ENCODE data around the gene ADAM8.
"Not testable (repeated sequence)": the region's sequence is repeated elsewhere in the genome, so short reads cannot be mapped to it uniquely, and the experiment has no call there.

ADAM8 gene

GRCh38 chr10:133249094-133249780, 27.4 kb downstream of the ADAM8 start:
- DNase-seq (ENCODE audit: low spot score) = no peak

DNA sequence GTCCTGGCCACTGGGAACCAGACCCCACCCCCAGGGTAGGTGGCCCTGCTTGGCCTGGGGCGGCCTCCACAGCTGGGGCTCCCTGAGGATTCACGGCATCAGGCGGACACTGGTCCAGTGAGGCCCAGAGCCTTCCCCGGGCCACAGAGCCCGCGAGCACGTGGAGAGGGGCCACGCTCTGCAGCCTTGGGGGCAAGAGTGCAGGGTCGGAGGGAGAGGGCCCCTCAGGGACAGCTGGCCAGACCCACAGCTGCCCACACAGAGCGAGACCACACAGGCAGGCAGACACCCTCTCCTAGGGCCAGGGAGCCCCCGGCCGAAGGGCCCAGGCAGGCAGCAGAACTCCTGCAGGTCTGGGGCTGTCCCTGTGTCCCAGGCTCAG, 28.3 kb downstream of the ADAM8 start:
- DNase-seq (ENCODE audit: low spot score) = no peak

DNA sequence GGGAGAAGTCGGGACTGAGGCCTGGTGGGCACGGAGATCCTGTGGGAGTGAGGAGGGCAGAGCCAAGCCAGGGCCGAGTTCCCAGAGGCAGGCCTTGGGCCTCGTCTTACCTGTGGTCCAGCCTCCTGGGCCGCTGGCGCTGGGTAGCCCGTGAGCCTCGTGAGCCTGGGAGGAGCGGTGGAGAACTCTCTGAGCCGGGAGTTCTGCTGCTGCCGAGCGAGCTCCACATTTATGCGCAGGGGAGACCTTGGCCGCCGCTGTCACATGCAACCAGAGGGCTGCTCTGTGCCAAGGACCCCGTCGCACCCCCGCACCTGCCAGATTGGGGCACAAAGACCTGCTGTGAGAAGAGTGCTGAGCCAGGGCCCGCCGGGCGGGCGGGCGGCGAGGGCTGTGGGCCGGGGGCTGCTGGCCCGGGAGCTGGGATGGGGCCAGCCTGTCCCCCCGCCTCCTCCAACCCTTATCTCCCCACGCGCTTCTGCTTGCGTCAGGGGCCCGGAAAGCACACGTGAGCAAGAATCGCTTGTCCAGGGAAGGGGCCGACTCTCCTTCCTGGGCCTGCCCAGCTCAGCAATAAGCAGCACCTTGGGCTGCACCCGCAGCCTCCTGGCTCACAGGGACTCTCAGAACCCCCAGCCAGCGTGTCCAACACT, 28.9 kb downstream of the ADAM8 start:
- DNase-seq (ENCODE audit: low spot score) = no peak

DNA sequence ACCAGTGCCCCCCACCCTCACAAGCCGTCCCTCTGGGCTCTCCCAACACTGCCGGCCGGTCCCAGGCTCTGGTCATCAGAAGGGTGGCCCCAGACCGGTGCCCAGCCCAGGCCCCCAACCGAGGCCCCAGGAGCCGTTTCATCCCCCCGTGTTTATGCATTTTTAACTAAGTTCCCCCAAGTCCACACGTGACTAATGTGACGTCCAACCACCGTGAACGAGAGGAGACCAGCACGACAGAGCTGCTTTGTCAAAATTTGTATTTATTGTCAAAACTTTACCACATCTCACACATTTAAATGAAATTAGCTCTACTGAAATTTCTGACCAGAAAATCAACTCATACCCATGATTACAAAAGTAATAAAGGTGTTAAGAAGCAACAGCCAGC, 30.4 kb downstream of the ADAM8 start:
- no peak for DNase-seq (ENCODE audit: low spot score)

GRCh38 chr10:133245439-133246235, 31.0 kb downstream of the ADAM8 start:
- no peak for DNase-seq (ENCODE audit: low spot score)

DNA sequence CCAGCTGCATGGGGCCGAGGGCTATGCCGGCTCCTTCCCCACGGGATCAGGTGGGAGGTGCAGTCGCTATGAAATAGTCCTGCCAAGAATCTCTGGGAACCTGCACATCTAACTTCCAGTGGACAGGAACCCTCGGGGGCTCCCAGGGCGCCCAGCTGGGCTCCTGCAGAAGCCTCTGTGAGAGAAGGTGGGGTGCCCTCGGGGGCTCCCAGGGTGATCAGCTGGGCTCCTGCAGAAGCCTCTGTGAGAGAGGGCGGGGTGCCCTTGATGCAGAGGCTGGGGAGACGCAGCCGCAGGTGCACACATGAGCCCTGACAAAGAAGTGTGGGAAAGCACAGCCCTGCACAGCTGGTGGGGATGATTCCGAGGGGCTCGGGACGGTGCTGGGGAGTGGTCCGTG, 33.1 kb downstream of the ADAM8 start:
- DNase-seq (ENCODE audit: low spot score) = no peak

GRCh38 chr10:133242611-133243356, 33.9 kb downstream of the ADAM8 start:
- DNase-seq (ENCODE audit: low spot score) = no peak

DNA sequence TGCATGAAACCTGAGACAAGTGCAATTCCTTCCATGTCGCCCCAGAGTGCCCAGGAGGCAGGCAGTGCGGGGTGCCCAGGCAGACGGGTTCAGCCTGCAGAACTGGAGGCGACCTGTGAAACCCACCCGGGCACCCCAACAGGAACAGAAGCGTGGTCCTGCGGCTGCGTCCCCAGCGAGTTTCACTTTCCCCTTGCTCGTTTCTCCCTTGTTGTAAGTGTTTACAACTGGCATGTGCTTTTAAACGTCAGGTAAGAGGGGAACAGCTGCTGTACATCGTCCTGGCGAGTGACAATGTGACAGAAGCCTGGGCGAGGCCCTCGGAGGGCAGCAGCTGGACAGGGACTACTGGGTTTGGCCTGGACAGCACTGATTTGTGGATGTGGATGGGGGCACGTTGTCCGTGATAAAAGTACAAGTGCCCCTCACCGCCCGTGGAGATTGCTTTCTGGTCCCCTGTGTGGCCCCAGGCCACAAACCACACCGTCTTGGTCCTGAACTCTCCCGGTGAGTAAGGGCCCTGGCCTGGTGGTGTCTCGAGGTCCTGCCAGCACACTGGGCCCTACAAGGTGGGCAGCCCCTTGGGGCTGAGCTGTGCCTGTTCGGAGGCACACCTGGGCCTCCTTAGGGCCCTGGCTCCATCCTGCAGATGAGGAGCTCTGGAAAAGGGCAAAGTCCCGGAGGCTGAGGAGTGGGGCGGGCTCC, 35.0 kb downstream of the ADAM8 start:
- DNase-seq (ENCODE audit: low spot score) = no peak

- no peak for DNase-seq (ENCODE audit: low spot score)
Measured at GRCh38 chr10:133239990-133240389, 36.7 kb downstream of the ADAM8 start.

DNA sequence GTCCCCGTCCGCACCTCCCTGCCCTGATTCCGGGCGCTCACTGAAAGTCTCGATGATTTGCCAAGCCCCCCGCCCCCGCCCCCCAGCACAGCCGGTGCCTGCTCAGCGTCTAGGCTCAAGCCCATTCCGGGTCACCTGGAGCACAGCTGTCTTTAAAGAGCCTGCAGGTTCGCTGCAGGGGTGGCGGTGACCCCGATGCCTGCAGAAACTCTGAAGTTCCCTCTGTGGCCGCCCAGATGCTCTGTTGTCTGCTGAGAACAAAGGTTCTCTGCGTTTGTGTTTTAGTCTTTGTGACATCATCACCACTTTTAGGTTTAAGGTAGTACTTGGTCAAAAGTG, 38.2 kb downstream of the ADAM8 start:
- DNase-seq (ENCODE audit: low spot score) = no peak

GRCh38 chr10:133237588-133238465, 38.8 kb downstream of the ADAM8 start, which contains the start of gene VENTX:
VENTX (plus strand) TSS chr10:133237855; CDS start chr10:133237915, 60 bp downstream.
- no peak for DNase-seq (ENCODE audit: low spot score)

DNA sequence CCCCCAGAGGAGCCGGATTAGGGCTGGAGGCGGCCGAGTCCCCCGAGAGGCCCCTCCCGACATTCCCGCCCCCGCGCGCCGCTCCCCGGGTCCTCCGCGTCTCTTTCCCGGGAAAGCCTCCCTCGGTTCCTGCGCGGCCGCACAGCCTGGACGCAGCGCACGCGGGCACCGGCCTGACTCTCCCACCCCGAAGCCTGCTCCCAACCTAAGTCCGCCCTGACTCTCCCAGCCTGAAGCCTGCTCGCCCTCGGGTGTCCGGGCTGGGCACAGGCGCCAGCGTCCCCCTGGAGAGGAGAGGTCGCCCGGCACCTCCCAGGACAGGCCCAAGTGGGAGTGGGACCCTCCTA, 39.5 kb downstream of the ADAM8 start:
- DNase-seq (ENCODE audit: low spot score) = no peak

DNA sequence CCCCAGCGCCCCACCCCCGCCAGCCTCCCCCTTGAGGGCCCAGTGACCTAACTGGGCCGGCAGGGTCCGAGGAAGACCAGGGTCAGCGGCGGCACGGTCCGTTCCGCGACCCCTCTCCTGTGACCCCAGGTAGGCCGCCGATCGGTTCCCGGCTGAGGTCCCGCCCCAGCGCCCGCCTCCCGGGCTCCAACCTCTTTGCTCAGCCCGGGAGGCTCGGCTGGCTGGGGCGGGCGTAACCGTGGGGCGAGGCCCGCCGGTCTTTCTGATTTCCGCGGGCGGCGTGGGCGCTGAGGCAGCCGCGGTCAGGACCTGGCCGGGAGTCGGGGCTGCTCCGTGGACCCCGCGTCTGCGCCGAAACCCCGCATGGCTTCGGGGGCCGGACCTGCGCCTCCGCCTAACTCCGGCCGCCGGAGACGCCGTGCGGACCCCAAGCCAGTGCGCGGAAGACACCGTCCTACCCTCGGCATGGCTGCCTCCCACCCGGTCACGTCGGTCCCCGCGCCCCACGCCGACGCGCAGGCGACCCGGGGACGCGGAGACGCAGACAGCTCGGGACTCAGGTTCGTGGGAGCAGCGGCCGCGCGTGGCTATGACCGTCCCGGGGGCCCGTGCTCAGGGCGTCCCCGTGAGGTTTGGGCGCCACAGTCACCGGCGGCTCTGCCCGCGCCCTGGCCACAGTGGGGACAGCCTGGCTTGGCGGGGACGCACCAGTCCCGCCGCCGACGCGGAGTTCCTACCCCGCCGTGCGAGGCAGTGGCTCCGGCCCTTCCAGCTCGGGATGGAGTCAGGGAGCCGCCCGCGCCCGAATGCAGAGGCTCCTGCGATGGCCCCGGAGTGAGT, 40.0 kb downstream of the ADAM8 start:
- DNase-seq (ENCODE audit: low spot score) = no peak

DNA sequence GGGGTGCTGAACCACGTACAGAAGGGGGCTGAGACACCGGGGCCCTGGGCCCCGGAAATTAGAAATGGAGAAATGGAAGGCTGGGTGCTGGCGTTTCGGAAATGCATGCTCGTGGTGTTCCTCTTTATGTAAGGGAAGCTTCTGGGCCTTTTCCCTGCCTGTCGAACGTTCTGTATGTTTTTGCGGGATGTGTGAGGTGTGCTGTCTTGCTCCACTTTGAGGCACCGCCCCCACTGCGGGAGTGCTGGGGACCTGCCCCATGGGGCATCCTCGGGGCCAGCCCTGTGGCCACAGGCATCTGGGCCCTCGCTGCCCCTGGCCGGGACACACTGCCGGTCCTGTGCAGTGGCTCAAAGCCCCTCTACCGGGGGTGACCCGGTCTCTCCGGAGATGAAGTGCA, 40.7 kb downstream of the ADAM8 start:
- no peak for DNase-seq (ENCODE audit: low spot score)

DNA sequence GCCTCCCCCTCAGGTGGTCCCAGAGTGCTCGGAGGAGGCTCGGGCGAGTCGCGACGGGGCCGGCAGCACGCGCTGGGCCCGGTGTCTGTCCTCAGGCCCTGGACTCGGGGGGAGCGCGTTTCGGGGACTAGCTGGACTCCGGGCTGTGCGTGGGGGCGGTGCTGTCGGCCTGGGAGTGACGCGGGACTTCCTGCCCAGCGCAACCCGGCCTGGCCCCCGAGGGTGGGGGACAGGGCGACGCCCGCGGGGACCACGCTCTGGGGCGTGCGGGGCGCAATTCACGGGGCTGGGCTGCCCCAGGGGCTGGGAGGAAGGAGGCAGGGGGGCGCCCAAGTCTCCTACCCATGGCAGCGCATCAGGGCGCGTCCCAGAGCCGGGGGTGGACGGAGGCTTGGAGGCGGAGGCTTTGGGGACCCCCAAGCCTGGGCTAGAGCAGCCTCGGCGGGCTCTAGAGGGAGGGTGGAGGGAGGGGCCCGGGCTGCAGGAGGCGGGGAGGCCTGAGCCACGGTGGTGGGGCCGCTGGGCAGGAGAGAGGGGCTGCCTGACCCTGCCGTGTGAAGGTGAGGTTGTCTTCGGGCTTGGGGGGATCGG, 41.3 kb downstream of the ADAM8 start:
- no peak for DNase-seq (ENCODE audit: low spot score)

GRCh38 chr10:133234796-133235195, 41.9 kb downstream of the ADAM8 start:
- not testable (repeated sequence) for DNase-seq (ENCODE audit: low spot score)

- no peak for DNase-seq (ENCODE audit: low spot score)
Measured at GRCh38 chr10:133231946-133232574, 44.6 kb downstream of the ADAM8 start.

- DNase-seq (ENCODE audit: low spot score) = no peak
Measured at GRCh38 chr10:133231244-133231945, 45.3 kb downstream of the ADAM8 start.

All from GM03348 (cell line).